ACC112 (cell line): ENCODE results near the gene DPF3.

ENCODE experiments used
- H2AFZ ChIP-seq: fragments of 200-600 bp; sonication (generic); one replicate; pipeline ENCODE4 v1.6.0; 2017; ENCODE audit warnings: antibody characterized with exemption, low read length; ENCODE audit not compliant: unreplicated experiment
- H3K27ac ChIP-seq: fragments of 200-600 bp; sonication (generic); 2 replicates; pipeline ENCODE4 v1.5.1; 2014; ENCODE audit warnings: low read depth, mild to moderate bottlenecking, antibody characterized with exemption, low read length, moderate library complexity
- H3K27me3 ChIP-seq: fragments of 200-600 bp; sonication (generic); 2 replicates; pipeline ENCODE4 v1.6.1; 2014; ENCODE audit warnings: mild to moderate bottlenecking, antibody characterized with exemption, low read length, moderate library complexity, mixed read lengths; ENCODE audit not compliant: insufficient read depth
- H3K36me3 ChIP-seq: fragments of 200-600 bp; sonication (generic); 2 replicates; pipeline ENCODE4 v1.6.1; 2016; ENCODE audit warnings: mild to moderate bottlenecking, antibody characterized with exemption, low read length, moderate library complexity, mixed read lengths; ENCODE audit not compliant: insufficient read depth
- H3K4me1 ChIP-seq: fragments of 200-600 bp; sonication (generic); one replicate; pipeline ENCODE4 v1.6.1; 2016; ENCODE audit warnings: low read length, mixed read lengths; ENCODE audit not compliant: insufficient read depth, unreplicated experiment, control insufficient read depth
- H3K4me3 ChIP-seq: fragments of 200-600 bp; sonication (generic); 2 replicates; pipeline ENCODE4 v1.5.1; 2014; ENCODE audit warnings: mild to moderate bottlenecking, low read depth, low read length
- H3K79me2 ChIP-seq: fragments of 200-600 bp; sonication (generic); one replicate; pipeline ENCODE4 v1.6.0; 2016; ENCODE audit warnings: low read length; ENCODE audit not compliant: control insufficient read depth, unreplicated experiment, insufficient read depth

The DPF3 gene

GRCh38 chr14:72732022-72732780 lies 161.7 kb downstream of the DPF3 start:
- Histone ChIP-seq H3K27me3 (no peaks in the 10 kb centered on the region), H3K4me3 (no peak overlapping the region), H3K36me3 (no peaks in the 10 kb centered on the region), H2AFZ (no peak overlapping the region), H3K79me2 (no peaks in the 10 kb centered on the region), H3K4me1 (no peaks in the 10 kb centered on the region), H3K27ac (no peak overlapping the region)

GRCh38 chr14:72731252-72732020 lies 162.5 kb downstream of the DPF3 start:
- Histone ChIP-seq H3K36me3 (no peaks in the 10 kb centered on the region), H3K4me1 (no peaks in the 10 kb centered on the region)

GRCh38 chr14:72730468-72730867 lies 163.4 kb downstream of the DPF3 start:
- Histone ChIP-seq H2AFZ (no peak overlapping the region), H3K27me3 (no peaks in the 10 kb centered on the region), H3K36me3 (no peaks in the 10 kb centered on the region), H3K4me3 (no peak overlapping the region), H3K27ac (no peak overlapping the region), H3K4me1 (no peaks in the 10 kb centered on the region), H3K79me2 (no peaks in the 10 kb centered on the region)

More at GRCh38 chr14:72731252-72732020, 162.5 kb downstream of the DPF3 start:
- H3K79me2 ChIP-seq = no peaks in the 10 kb centered on the region
- H3K27ac ChIP-seq = no peak overlapping the region
- no peak overlapping the region for H2AFZ ChIP-seq
- no peaks in the 10 kb centered on the region for H3K27me3 ChIP-seq
- no peak overlapping the region for H3K4me3 ChIP-seq

- Histone ChIP-seq H3K4me3 (no peak overlapping the region), H3K36me3 (no peaks in the 10 kb centered on the region), H2AFZ (no peak overlapping the region), H3K79me2 (no peaks in the 10 kb centered on the region), H3K27ac (no peak overlapping the region), H3K4me1 (peaks cover 13% of the 10 kb centered on the region), H3K27me3 (no peaks in the 10 kb centered on the region)
Measured at GRCh38 chr14:72726444-72726843, 167.5 kb downstream of the DPF3 start.

- H2AFZ ChIP-seq = peak overlapping the region; percentile 69
- peaks cover 13% of the 10 kb centered on the region for H3K4me1 ChIP-seq
Measured at GRCh38 chr14:72723858-72724530, 169.9 kb downstream of the DPF3 start.

GRCh38 chr14:72722201-72722785 lies 171.6 kb downstream of the DPF3 start:
- Histone ChIP-seq H3K27me3 (no peaks in the 10 kb centered on the region), H2AFZ (no peak overlapping the region), H3K4me3 (no peak overlapping the region), H3K36me3 (no peaks in the 10 kb centered on the region), H3K4me1 (peaks cover 13% of the 10 kb centered on the region), H3K27ac (no peak overlapping the region), H3K79me2 (no peaks in the 10 kb centered on the region)

More at GRCh38 chr14:72723858-72724530, 169.9 kb downstream of the DPF3 start:
- H3K36me3 ChIP-seq = no peaks in the 10 kb centered on the region
- H3K79me2 ChIP-seq = no peaks in the 10 kb centered on the region
- H3K4me3 ChIP-seq = peak overlapping the region; percentile 9; the same call in 1 of the 2 replicates
- H3K27ac ChIP-seq = peak overlapping the region; percentile 62
- no peaks in the 10 kb centered on the region for H3K27me3 ChIP-seq

GRCh38 chr14:72721083-72721482 lies 172.8 kb downstream of the DPF3 start:
- Histone ChIP-seq H3K79me2 (no peaks in the 10 kb centered on the region), H3K4me1 (peaks cover 21% of the 10 kb centered on the region), H3K4me3 (no peak overlapping the region), H3K27ac (no peak overlapping the region), H2AFZ (no peak overlapping the region), H3K36me3 (no peaks in the 10 kb centered on the region), H3K27me3 (no peaks in the 10 kb centered on the region)

GRCh38 chr14:72717220-72717619 lies 176.7 kb downstream of the DPF3 start:
- Histone ChIP-seq H3K4me3 (no peak overlapping the region), H3K27me3 (no peaks in the 10 kb centered on the region), H3K4me1 (peaks cover 8% of the 10 kb centered on the region), H3K79me2 (no peaks in the 10 kb centered on the region), H2AFZ (no peak overlapping the region), H3K36me3 (no peaks in the 10 kb centered on the region), H3K27ac (no peak overlapping the region)

GRCh38 chr14:72716476-72716875 lies 177.4 kb downstream of the DPF3 start:
- H3K4me1 ChIP-seq = peaks cover 8% of the 10 kb centered on the region
- H2AFZ ChIP-seq = no peak overlapping the region
- no peaks in the 10 kb centered on the region for H3K79me2 ChIP-seq
- no peaks in the 10 kb centered on the region for H3K36me3 ChIP-seq
- H3K27me3 ChIP-seq = no peaks in the 10 kb centered on the region
- H3K27ac ChIP-seq = no peak overlapping the region
- H3K4me3 ChIP-seq = no peak overlapping the region

- Histone ChIP-seq H3K79me2 (no peaks in the 10 kb centered on the region), H3K4me3 (no peak overlapping the region), H2AFZ (no peak overlapping the region), H3K4me1 (peaks cover 8% of the 10 kb centered on the region), H3K36me3 (no peaks in the 10 kb centered on the region), H3K27me3 (no peaks in the 10 kb centered on the region), H3K27ac (no peak overlapping the region)
Measured at GRCh38 chr14:72715850-72716228, 178.1 kb downstream of the DPF3 start.
